ENCODE measurements around the gene BLOC1S1. TPM values are rescaled to one million over a fixed set of nuclear protein-coding genes. Genes with fewer than 3 reads are reported as not detected.
A peak's percentile ranks its signal among the peaks of the same experiment; 100 is the strongest.

BLOC1S1 gene
- total RNA-seq, 1 donor from 2014 or later, result 173 TPM

DNA sequence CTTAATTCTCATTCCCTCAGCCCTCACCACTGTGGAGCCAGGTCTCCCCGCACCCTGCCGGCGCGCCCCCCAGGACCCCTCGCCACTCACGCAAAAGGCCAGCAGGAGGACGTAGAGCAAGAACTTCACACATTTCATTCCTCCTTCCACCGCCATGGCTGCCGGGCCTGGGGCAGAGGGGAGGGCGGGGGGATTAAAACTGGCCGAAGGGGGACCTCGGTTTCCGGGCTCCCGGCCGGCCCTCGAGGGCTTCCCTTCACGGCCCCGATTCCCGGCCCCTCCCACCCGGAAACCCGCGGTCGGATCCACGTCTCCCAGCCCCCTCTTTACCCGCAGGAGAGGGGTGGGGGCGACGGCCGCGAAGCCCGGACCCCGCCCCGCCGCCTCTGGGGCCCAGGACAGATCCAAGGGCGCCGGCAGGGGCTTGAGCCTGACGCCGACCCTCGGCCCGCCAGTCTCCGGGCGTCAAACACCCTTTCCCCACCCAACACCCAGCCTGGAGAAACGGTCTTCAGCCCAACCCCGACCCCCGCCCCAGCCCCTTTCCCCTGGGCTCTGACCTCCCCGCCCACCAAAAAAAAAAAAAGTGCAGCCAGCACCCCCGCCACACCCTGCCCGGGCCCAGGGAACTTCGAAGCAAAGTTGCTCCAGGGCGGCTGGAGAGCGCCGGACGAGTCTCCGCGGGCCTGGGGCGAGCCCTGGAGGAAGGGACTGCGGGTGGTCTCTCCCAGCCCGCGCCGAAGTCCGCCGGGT is 12.5 kb downstream of the BLOC1S1 start:
- Histone ChIP-seq H3K27me3 (no peaks in the 10 kb centered on the region), H3K36me3 (peaks cover 0 to 24% of the 10 kb centered on the region in 2 donors), H3K9me3 (no peaks in the 10 kb centered on the region), H3K27ac (peak overlapping the region; percentile 100), H3K4me3 (peak overlapping the region; percentile 67 to 81), H3K4me1 (peaks cover 46% of the 10 kb centered on the region)
- TF ChIP-seq CTCF (IDR thresholded peaks at IDR 0.05), result peak in 1 of 3 experiments; percentile 22
- peak in 1 of 2 donors; percentile 72 for TF ChIP-seq POLR2AphosphoS5 (IDR thresholded peaks at IDR 0.05; ENCODE audit: insufficient read depth in 1 of 2, low read depth in 1 of 2)
- TF ChIP-seq POLR2A (IDR thresholded peaks at IDR 0.05), result no peak
- intact Hi-C loops (cut with DNase I), result loop anchor here (5.0 kb wide), 1 partner anchor 204 kb away; the partner anchor contains the start of gene DGKA
- no peak for DNase-seq (ENCODE audit: extremely low spot score in 2 of 2)

GRCh38 chr12:55728939-55729818 is 13.3 kb downstream of the BLOC1S1 start, which contains the start of gene CD63:
Gene CD63 (minus strand): TSS chr12:55729009. CDS start chr12:55728341, 668 bp downstream.
- intact Hi-C loops (cut with DNase I), result loop anchor here (5.0 kb wide), 1 partner anchor 203 kb away; the partner anchor contains the start of gene DGKA
- H3K27ac ChIP-seq, result peak within 1 kb of the TSS; percentile 100
- no peak for DNase-seq (ENCODE audit: extremely low spot score in 2 of 2)
- peaks cover 0 to 21% of the 10 kb centered on the region in 2 donors for H3K36me3 ChIP-seq
- H3K27me3 ChIP-seq, result no peaks in the 10 kb centered on the region
- no peaks in the 10 kb centered on the region for H3K9me3 ChIP-seq
- TF ChIP-seq POLR2AphosphoS5 (IDR thresholded peaks at IDR 0.05; ENCODE audit: insufficient read depth in 1 of 2, low read depth in 1 of 2) (peak; percentile 32 to 88), CTCF (IDR thresholded peaks at IDR 0.05) (no peak), POLR2A (IDR thresholded peaks at IDR 0.05) (peak in 1 of 2 donors; percentile 88)
- peaks cover 46% of the 10 kb centered on the region for H3K4me1 ChIP-seq
- H3K4me3 ChIP-seq, result peak within 1 kb of the TSS; percentile 67 to 81

DNA sequence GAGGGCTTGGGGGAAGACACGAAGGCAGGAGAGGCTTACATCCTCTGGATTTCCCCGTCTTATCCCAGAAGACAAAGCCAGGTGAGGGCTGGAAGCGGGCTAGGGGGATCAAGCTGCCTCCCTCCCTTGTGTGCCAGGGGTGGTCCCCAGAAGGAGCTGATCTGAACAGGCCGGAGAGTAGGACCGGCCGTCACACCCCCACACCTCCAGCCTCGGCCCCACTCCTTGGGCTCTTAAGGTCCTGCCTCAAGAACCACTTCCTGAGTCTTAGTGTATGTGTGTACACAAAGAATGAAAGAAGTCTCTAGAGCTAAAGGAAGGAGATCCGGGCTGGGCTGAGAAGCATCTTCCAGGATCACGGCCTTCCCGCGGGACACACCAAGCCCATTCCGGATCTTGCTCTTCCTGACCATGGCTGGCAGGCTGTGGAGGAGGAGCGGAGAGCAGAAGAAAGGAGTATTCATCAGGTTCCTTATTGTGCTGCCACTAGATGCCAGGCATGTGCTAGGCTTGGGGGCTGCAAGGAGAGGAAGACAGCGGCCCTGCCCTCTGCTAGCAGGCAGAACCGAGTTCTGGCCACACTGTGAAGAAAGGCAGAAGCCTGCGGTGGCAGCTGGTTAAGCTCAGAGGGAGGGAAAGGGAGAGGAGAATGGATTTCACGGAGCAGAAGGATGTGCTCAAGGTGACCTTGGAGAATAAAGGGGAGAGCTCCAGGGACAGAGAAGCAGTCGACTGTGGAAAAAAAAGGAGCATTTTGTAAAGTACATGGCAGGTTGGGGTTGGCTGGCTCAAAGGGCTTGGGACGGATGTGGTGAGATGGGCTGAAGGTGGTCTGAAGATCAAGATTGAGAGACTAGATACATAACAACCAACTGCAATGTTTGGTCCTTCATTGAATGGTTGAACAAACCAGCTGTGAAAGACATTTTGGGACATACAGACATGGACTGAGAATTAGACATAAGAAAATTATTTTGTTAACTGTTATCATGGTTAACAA is 14.3 kb downstream of the BLOC1S1 start:
- Histone ChIP-seq H3K27me3 (no peaks in the 10 kb centered on the region), H3K27ac (peak overlapping the region; percentile 100), H3K36me3 (peaks cover 0 to 11% of the 10 kb centered on the region in 2 donors), H3K4me1 (peaks cover 43% of the 10 kb centered on the region), H3K4me3 (peak overlapping the region; percentile 67 to 81), H3K9me3 (no peaks in the 10 kb centered on the region)
- peak in 1 of 2 donors; percentile 97 for DNase-seq (ENCODE audit: extremely low spot score in 2 of 2)
- intact Hi-C loops (cut with DNase I), result loop anchor here (5.0 kb wide), 1 partner anchor 202 kb away; the partner anchor contains the start of gene DGKA
- TF ChIP-seq CTCF (IDR thresholded peaks at IDR 0.05) (no peak), POLR2AphosphoS5 (IDR thresholded peaks at IDR 0.05; ENCODE audit: insufficient read depth in 1 of 2, low read depth in 1 of 2) (peak in 1 of 2 donors; percentile 54), POLR2A (IDR thresholded peaks at IDR 0.05) (no peak)

DNA sequence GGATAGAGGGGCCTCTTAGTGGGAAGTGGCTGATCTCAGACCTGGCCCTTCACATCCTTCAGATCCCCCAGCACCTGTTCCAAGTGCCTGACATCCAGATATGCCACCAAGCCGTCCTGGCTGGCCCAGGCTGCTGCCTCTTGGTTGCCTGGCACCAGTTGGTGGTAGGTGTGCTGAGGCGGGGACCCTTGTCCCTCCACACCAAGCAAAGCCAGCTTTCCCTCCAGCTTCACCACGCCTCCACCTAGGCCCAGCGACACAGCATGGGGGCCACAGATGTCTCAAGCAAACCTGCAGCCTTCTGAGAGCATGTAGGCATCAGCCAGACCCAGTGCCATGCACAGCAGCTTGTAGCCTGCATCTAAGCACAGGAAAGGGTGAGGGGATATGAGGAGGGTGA is 16.4 kb downstream of the BLOC1S1 start:
- TF ChIP-seq POLR2AphosphoS5 (IDR thresholded peaks at IDR 0.05; ENCODE audit: insufficient read depth in 1 of 2, low read depth in 1 of 2) (no peak), CTCF (IDR thresholded peaks at IDR 0.05) (no peak), POLR2A (IDR thresholded peaks at IDR 0.05) (no peak)
- Histone ChIP-seq H3K27me3 (no peaks in the 10 kb centered on the region), H3K4me3 (no peak overlapping the region), H3K4me1 (peaks cover 30% of the 10 kb centered on the region), H3K9me3 (no peaks in the 10 kb centered on the region), H3K36me3 (no peaks in the 10 kb centered on the region), H3K27ac (no peak overlapping the region)
- intact Hi-C loops (cut with DNase I), result no loop called here
- no peak for DNase-seq (ENCODE audit: extremely low spot score in 2 of 2)

All from vagina (tissue), 2 donors.